Neural cell (in vitro differentiated cells): ENCODE results near the gene ST3GAL3. TPM values are rescaled to one million over a fixed set of nuclear protein-coding genes. Genes with fewer than 3 reads are reported as not detected.

Experiments
- H2AFZ ChIP-seq: fragments of 200-600, 300-800 bp; sonication (generic), shearing (Covaris generic); 2 replicates; pipeline ENCODE4 v1.6.0; 2014; ENCODE audit warnings: low read depth, mild to moderate bottlenecking, antibody characterized with exemption, low read length, moderate library complexity
- H3F3A ChIP-seq: fragments of 200-600 bp; shearing (Covaris generic); 2 replicates; pipeline ENCODE4 v1.6.1; 2016; ENCODE audit warnings: mild to moderate bottlenecking, moderate library complexity, mixed read lengths, antibody characterized with exemption, low read length; ENCODE audit not compliant: insufficient read depth, poor library complexity, severe bottlenecking
- H3K27ac ChIP-seq: fragments of 200-600, 300-800 bp; sonication (generic), shearing (Covaris generic); 2 replicates; pipeline ENCODE4 v1.5.1; 2014; ENCODE audit warnings: mild to moderate bottlenecking, low read length, moderate library complexity
- H3K27me3 ChIP-seq: fragments of 300-800, 200-600 bp; sonication (generic), shearing (Covaris generic); 2 replicates; pipeline ENCODE4 v1.6.0; 2014; ENCODE audit warnings: mild to moderate bottlenecking, low read depth, low read length, moderate library complexity; ENCODE audit not compliant: insufficient read depth
- H3K36me3 ChIP-seq: fragments of 300-800, 200-600 bp; sonication (generic), shearing (Covaris generic); 2 replicates; pipeline ENCODE4 v1.5.1; 2014; ENCODE audit warnings: mild to moderate bottlenecking, antibody characterized with exemption, low read length, moderate library complexity; ENCODE audit not compliant: insufficient read depth
- H3K4me2 ChIP-seq: fragments of 300-800, 200-600 bp; sonication (generic), shearing (Covaris generic); 2 replicates; pipeline ENCODE4 v1.6.0; 2014; ENCODE audit warnings: mild to moderate bottlenecking, low read length
- H3K4me3 ChIP-seq: fragments of 300-800, 200-600 bp; sonication (generic), shearing (Covaris generic); 2 replicates; pipeline ENCODE4 v1.5.1; 2014; ENCODE audit warnings: mild to moderate bottlenecking, low read length, moderate library complexity
- H3K79me2 ChIP-seq: fragments of 200-600 bp; shearing (Covaris generic); replicated peaks from 2 replicates; pipeline ENCODE4 v1.6.0; 2014; ENCODE audit warnings: mild to moderate bottlenecking, low read length, moderate library complexity; ENCODE audit not compliant: insufficient read depth
- H3K9ac ChIP-seq: fragments of 300-800, 200-600 bp; sonication (generic), shearing (Covaris generic); 2 replicates; pipeline ENCODE4 v1.6.1; 2016; ENCODE audit warnings: mild to moderate bottlenecking, low read length, mixed read lengths
- H3K9me2 ChIP-seq: fragments of 200-600 bp; shearing (Covaris generic); 2 replicates; pipeline ENCODE4 v1.6.1; 2016; ENCODE audit warnings: mild to moderate bottlenecking, low read length, mixed read lengths; ENCODE audit not compliant: insufficient read depth
- H3K9me3 ChIP-seq: fragments of 200-600, 300-800 bp; sonication (generic), shearing (Covaris generic); 2 replicates; pipeline ENCODE4 v1.6.1; 2016; ENCODE audit warnings: mild to moderate bottlenecking, mixed run types, low read length, moderate library complexity, mixed read lengths
- H4K20me1 ChIP-seq: fragments of 200-600 bp; shearing (Covaris generic); 2 replicates; pipeline ENCODE4 v1.6.1; 2016; ENCODE audit warnings: mild to moderate bottlenecking, mixed run types; ENCODE audit not compliant: insufficient read depth
- CTCF ChIP-seq: fragments of 450-650 bp; IDR thresholded peaks from 2 replicates; pipeline ENCODE4 v1.5.1; 2014; ENCODE audit warnings: antibody characterized with exemption, mild to moderate bottlenecking, moderate library complexity; ENCODE audit not compliant: poor library complexity, severe bottlenecking
- EP300 ChIP-seq: fragments of 450-650 bp; conservative IDR thresholded peaks from 2 replicates; pipeline ENCODE4 v1.6.1; 2014; ENCODE audit warnings: antibody characterized with exemption, mild to moderate bottlenecking, moderate library complexity; ENCODE audit not compliant: poor library complexity, severe bottlenecking
- EZH2 ChIP-seq: fragments of 200-600, 300-800 bp; shearing (Covaris generic), sonication (generic); IDR thresholded peaks from 2 replicates; pipeline ENCODE4 v1.6.1; 2014; ENCODE audit warnings: antibody characterized with exemption, low read length, borderline replicate concordance, mild to moderate bottlenecking; ENCODE audit not compliant: insufficient read depth, poor library complexity, severe bottlenecking
- MXI1 ChIP-seq: fragments of 450-650 bp; conservative IDR thresholded peaks from 2 replicates; pipeline ENCODE4 v1.6.1; 2014; ENCODE audit warnings: antibody characterized with exemption, mild to moderate bottlenecking; ENCODE audit not compliant: poor library complexity, severe bottlenecking
- POLR2AphosphoS5 ChIP-seq: IDR thresholded peaks from 2 replicates; pipeline ENCODE4 v1.6.1; 2012
- RAD21 ChIP-seq: fragments of 450-650 bp; conservative IDR thresholded peaks from 2 replicates; pipeline ENCODE4 v1.6.1; 2014; ENCODE audit warnings: antibody characterized with exemption, mild to moderate bottlenecking, moderate library complexity
- REST ChIP-seq: IDR thresholded peaks from 2 replicates; pipeline ENCODE4 v1.6.1; 2012; ENCODE audit warnings: borderline replicate concordance
- SMC3 ChIP-seq: fragments of 450-650 bp; conservative IDR thresholded peaks from 2 replicates; pipeline ENCODE4 v1.6.1; 2014; ENCODE audit warnings: antibody characterized with exemption, mild to moderate bottlenecking, moderate library complexity; ENCODE audit not compliant: poor library complexity
- TAF1 ChIP-seq: IDR thresholded peaks from 2 replicates; pipeline ENCODE4 v1.6.1; 2012; ENCODE audit warnings: low read depth
- polyA plus RNA-seq: library from polyadenylated mRNA; depleted of rRNA; stranded (reverse); fragments of >200 nt; gene quantifications from 2 replicates; pipeline ENCODE4 v1.2.3, GENCODE V29; 2014

ST3GAL3 gene
- polyA plus RNA-seq, 1 donor from 2014 or later, result 36.8 TPM

- H3K27ac ChIP-seq, result no peak overlapping the region
- H2AFZ ChIP-seq, result no peak overlapping the region
- no peaks in the 10 kb centered on the region for H3K27me3 ChIP-seq
- H4K20me1 ChIP-seq, result no peaks in the 10 kb centered on the region
- H3K4me2 ChIP-seq, result no peak overlapping the region
- H3K79me2 ChIP-seq, result no peaks in the 10 kb centered on the region
- TF ChIP-seq RAD21 (no peak), REST (no peak), SMC3 (no peak), TAF1 (no peak), POLR2AphosphoS5 (no peak), EZH2 (no peak), EP300 (no peak), MXI1 (no peak), CTCF (no peak)
- no peak overlapping the region for H3K4me3 ChIP-seq
- no peaks in the 10 kb centered on the region for H3F3A ChIP-seq
- no peaks in the 10 kb centered on the region for H3K9me2 ChIP-seq
- no peaks in the 10 kb centered on the region for H3K36me3 ChIP-seq
- no peaks in the 10 kb centered on the region for H3K9me3 ChIP-seq
- H3K9ac ChIP-seq, result no peak overlapping the region
Measured at GRCh38 chr1:43786201-43786958, 79.0 kb downstream of the ST3GAL3 start.

- no peak overlapping the region for H3K4me2 ChIP-seq
- no peak overlapping the region for H3K9ac ChIP-seq
- H3K9me2 ChIP-seq, result no peaks in the 10 kb centered on the region
- no peaks in the 10 kb centered on the region for H3F3A ChIP-seq
- H3K27me3 ChIP-seq, result no peaks in the 10 kb centered on the region
- no peaks in the 10 kb centered on the region for H4K20me1 ChIP-seq
- H3K9me3 ChIP-seq, result no peaks in the 10 kb centered on the region
- no peak overlapping the region for H3K27ac ChIP-seq
- TF ChIP-seq RAD21 (no peak), CTCF (no peak), MXI1 (no peak), SMC3 (no peak), EP300 (no peak), POLR2AphosphoS5 (no peak), REST (no peak), EZH2 (no peak), TAF1 (no peak)
- H3K79me2 ChIP-seq, result no peaks in the 10 kb centered on the region
- H3K36me3 ChIP-seq, result no peaks in the 10 kb centered on the region
- H3K4me3 ChIP-seq, result no peak overlapping the region
- no peak overlapping the region for H2AFZ ChIP-seq
Measured at GRCh38 chr1:43786960-43787359, 79.6 kb downstream of the ST3GAL3 start.
